ENCODE measurements around the gene S100P. TPM values are rescaled to one million over a fixed set of nuclear protein-coding genes. Genes with fewer than 3 reads are reported as not detected.
A peak's percentile ranks its signal among the peaks of the same experiment; 100 is the strongest.

Gene S100P
- total and polyA plus RNA-seq, 4 donors = 0.42 to 3.1 (median 2.3) TPM

DNA sequence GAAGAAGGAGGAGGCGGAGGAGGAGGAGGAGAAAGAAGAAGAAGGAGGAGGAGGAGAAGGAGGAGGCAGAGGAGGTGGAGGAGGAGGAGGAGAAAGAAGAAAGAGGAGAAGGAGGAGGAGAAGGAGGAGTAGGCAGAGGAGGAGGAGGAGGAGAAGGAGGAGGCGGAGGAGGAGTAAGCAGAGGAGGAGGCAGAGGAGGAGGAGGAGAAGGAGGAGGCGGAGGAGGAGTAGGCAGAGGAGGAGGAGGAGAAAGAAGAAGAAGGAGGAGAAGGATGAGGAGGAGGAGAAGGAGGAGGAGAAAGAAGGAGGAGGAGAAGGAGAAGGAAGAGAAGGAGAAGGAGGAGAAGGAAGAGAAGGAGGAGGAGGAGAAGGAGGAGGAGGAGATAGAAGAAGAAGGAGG, 33.2 kb upstream of the S100P start (continued):
- TF ChIP-seq, protein P1, sequence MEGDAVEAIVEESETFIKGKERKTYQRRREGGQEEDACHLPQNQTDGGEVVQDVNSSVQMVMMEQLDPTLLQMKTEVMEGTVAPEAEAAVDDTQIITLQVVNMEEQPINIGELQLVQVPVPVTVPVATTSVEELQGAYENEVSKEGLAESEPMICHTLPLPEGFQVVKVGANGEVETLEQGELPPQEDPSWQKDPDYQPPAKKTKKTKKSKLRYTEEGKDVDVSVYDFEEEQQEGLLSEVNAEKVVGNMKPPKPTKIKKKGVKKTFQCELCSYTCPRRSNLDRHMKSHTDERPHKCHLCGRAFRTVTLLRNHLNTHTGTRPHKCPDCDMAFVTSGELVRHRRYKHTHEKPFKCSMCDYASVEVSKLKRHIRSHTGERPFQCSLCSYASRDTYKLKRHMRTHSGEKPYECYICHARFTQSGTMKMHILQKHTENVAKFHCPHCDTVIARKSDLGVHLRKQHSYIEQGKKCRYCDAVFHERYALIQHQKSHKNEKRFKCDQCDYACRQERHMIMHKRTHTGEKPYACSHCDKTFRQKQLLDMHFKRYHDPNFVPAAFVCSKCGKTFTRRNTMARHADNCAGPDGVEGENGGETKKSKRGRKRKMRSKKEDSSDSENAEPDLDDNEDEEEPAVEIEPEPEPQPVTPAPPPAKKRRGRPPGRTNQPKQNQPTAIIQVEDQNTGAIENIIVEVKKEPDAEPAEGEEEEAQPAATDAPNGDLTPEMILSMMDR (IDR thresholded peaks at IDR 0.05; ENCODE audit: low read depth, low read length, missing input control) = no peak
- TF ChIP-seq HNF4A (conservative IDR thresholded peaks at IDR 0.05) = no peak
- TF ChIP-seq, protein P2, sequence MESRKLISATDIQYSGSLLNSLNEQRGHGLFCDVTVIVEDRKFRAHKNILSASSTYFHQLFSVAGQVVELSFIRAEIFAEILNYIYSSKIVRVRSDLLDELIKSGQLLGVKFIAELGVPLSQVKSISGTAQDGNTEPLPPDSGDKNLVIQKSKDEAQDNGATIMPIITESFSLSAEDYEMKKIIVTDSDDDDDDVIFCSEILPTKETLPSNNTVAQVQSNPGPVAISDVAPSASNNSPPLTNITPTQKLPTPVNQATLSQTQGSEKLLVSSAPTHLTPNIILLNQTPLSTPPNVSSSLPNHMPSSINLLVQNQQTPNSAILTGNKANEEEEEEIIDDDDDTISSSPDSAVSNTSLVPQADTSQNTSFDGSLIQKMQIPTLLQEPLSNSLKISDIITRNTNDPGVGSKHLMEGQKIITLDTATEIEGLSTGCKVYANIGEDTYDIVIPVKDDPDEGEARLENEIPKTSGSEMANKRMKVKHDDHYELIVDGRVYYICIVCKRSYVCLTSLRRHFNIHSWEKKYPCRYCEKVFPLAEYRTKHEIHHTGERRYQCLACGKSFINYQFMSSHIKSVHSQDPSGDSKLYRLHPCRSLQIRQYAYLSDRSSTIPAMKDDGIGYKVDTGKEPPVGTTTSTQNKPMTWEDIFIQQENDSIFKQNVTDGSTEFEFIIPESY (IDR thresholded peaks at IDR 0.05) = no peak
- TF ChIP-seq RAD21 (IDR thresholded peaks at IDR 0.05) = no peak

DNA sequence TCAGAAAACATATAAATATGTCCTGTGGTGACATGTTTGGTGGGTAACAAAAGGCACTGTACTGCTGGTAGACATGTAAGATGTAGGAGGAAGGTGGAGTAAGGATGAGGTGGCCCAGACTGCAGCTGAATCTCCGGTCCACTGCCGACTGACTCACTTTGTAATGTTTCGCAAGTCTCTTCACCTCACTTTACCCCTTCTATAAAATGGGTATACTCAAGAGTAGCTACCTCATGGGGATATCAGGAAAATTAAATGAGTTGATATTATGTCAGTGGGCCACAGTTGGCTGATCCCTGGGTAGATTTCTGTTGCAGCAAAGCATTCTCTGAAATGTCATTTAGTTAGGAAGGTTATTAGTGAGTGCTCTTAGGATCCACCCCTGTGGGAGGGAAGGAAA, 31.1 kb upstream of the S100P start:
- no peak for DNase-seq (ENCODE audit: low spot score)
- Histone ChIP-seq H3K36me3 (ENCODE audit: control insufficient read depth in 4 of 4, insufficient read depth in 3 of 4, low read depth in 1 of 4, low read length in 3 of 4) (no peaks in the 10 kb centered on the region), H3K4me1 (ENCODE audit: control insufficient read depth in 4 of 4, insufficient read depth in 4 of 4, low read length in 3 of 4) (peaks cover 0 to 10% (median 5%) of the 10 kb centered on the region in 4 donors), H3K4me3 (ENCODE audit: low read depth in 1 of 3, low read length in 3 of 3) (no peak overlapping the region), H3K27ac (ENCODE audit: low read depth in 1 of 2, low read length in 2 of 2) (no peak overlapping the region), H3K9ac (ENCODE audit: low read depth in 1 of 2, low read length in 2 of 2) (no peak overlapping the region), H3K9me3 (ENCODE audit: control insufficient read depth in 4 of 4, low read length in 3 of 4) (no peaks in the 10 kb centered on the region), H3K27me3 (ENCODE audit: control insufficient read depth in 4 of 4, insufficient read depth in 4 of 4, low read length in 3 of 4) (peaks cover 0 to 3% (median under 1%) of the 10 kb centered on the region in 4 donors)
- WGBS = 93% methylated on average over 3 of the region's 3 CpGs
- TF ChIP-seq RAD21 (IDR thresholded peaks at IDR 0.05) (no peak), JUND (IDR thresholded peaks at IDR 0.05) (no peak), TAF1 (conservative IDR thresholded peaks at IDR 0.05) (no peak), RXRA (IDR thresholded peaks at IDR 0.05) (no peak)
- TF ChIP-seq, protein P3, sequence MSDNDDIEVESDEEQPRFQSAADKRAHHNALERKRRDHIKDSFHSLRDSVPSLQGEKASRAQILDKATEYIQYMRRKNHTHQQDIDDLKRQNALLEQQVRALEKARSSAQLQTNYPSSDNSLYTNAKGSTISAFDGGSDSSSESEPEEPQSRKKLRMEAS (IDR thresholded peaks at IDR 0.05) = no peak
- TF ChIP-seq, protein P1 (IDR thresholded peaks at IDR 0.05; ENCODE audit: low read depth, low read length, missing input control) = no peak

DNA sequence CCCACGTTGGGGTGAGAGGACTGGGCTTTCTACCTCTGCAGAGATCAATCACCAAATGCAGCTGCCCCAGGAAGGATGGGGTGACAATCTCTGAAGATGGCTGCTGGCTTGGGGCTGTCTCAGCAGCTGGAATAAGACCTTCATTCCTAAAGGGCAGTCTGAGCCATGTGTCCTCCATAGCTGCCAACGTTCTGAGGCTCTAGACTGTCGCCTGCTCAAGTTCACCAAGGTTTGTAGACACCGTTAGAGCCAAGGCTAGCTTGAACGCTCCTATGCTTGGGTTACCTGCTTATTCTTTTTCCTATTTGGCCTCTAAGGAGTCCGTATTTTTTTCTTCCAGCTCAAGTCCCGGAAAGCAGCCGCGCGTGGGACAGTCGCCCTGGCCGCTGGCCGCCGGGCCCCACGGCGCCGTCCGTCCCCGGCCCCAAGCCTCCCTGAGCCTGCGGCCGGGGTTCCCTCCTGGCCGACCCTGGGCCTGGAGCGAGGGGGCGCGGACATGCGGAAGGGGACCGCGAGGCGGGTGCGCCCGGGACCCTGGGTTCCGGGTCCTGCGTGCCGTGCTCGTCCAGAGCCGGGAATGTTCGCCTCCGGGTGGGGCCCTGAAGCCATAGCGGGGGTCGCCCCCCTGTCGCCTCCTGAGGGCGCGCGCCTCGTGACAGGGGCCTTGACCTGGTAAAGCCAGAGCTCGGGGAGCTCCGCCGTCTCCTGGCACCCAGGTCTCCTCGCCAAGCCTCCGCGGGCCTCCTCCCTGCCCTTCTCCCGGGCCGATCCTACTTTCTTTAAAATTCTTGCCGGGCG, 29.9 kb upstream of the S100P start:
- no peak overlapping the region for H3K27ac ChIP-seq (ENCODE audit: low read depth in 1 of 2, low read length in 2 of 2)
- TF ChIP-seq, protein P4, sequence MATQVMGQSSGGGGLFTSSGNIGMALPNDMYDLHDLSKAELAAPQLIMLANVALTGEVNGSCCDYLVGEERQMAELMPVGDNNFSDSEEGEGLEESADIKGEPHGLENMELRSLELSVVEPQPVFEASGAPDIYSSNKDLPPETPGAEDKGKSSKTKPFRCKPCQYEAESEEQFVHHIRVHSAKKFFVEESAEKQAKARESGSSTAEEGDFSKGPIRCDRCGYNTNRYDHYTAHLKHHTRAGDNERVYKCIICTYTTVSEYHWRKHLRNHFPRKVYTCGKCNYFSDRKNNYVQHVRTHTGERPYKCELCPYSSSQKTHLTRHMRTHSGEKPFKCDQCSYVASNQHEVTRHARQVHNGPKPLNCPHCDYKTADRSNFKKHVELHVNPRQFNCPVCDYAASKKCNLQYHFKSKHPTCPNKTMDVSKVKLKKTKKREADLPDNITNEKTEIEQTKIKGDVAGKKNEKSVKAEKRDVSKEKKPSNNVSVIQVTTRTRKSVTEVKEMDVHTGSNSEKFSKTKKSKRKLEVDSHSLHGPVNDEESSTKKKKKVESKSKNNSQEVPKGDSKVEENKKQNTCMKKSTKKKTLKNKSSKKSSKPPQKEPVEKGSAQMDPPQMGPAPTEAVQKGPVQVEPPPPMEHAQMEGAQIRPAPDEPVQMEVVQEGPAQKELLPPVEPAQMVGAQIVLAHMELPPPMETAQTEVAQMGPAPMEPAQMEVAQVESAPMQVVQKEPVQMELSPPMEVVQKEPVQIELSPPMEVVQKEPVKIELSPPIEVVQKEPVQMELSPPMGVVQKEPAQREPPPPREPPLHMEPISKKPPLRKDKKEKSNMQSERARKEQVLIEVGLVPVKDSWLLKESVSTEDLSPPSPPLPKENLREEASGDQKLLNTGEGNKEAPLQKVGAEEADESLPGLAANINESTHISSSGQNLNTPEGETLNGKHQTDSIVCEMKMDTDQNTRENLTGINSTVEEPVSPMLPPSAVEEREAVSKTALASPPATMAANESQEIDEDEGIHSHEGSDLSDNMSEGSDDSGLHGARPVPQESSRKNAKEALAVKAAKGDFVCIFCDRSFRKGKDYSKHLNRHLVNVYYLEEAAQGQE (IDR thresholded peaks at IDR 0.05) = no peak
- no peak for TF ChIP-seq YY1 (IDR thresholded peaks at IDR 0.05)
- TF ChIP-seq SP1 (IDR thresholded peaks at IDR 0.05) = no peak
- TF ChIP-seq, protein P3 (IDR thresholded peaks at IDR 0.05) = no peak
- TF ChIP-seq RAD21 (IDR thresholded peaks at IDR 0.05) = no peak
- TF ChIP-seq, protein P2 (IDR thresholded peaks at IDR 0.05) = no peak
- no peak for DNase-seq (ENCODE audit: low spot score)
- WGBS = 21% methylated on average over 55 of the region's 55 CpGs
- H3K4me3 ChIP-seq (ENCODE audit: low read depth in 1 of 3, low read length in 3 of 3) = peak overlapping the region in 1 of 3 donors; percentile 19
- H3K36me3 ChIP-seq (ENCODE audit: control insufficient read depth in 4 of 4, insufficient read depth in 3 of 4, low read depth in 1 of 4, low read length in 3 of 4) = no peaks in the 10 kb centered on the region
- H3K9ac ChIP-seq (ENCODE audit: low read depth in 1 of 2, low read length in 2 of 2) = no peak overlapping the region
- peaks cover 0 to 6% (median 2%) of the 10 kb centered on the region in 4 donors for H3K4me1 ChIP-seq (ENCODE audit: control insufficient read depth in 4 of 4, insufficient read depth in 4 of 4, low read length in 3 of 4)
- peaks cover 0 to 3% (median under 1%) of the 10 kb centered on the region in 4 donors for H3K27me3 ChIP-seq (ENCODE audit: control insufficient read depth in 4 of 4, insufficient read depth in 4 of 4, low read length in 3 of 4)
- H3K9me3 ChIP-seq (ENCODE audit: control insufficient read depth in 4 of 4, low read length in 3 of 4) = no peaks in the 10 kb centered on the region

Measured in liver (tissue), 9 donors.